GM23338 (cell line): ENCODE data around the gene PIEZO2. TPM values are rescaled to one million over a fixed set of nuclear protein-coding genes. Genes with fewer than 3 reads are reported as not detected.

Experiments
- ATAC-seq: fragments of 200-7000 bp; cut with Tn5 transposase; 3 replicates; pipeline ENCODE4 v1.9.1; 2020
- DNase-seq: peaks from one replicate; pipeline ENCODE4 v3.0.0-alpha.2; 2015; ENCODE audit warnings: low spot score
- H2AFZ ChIP-seq: fragments of 200-600 bp; sonication (generic); 2 replicates; pipeline ENCODE4 v1.8.0; 2016; ENCODE audit warnings: antibody characterized with exemption, mild to moderate bottlenecking, moderate library complexity
- H3F3A ChIP-seq: fragments of 200-600 bp; sonication (generic); replicated peaks from 2 replicates; pipeline ENCODE4 v1.8.0; 2017; ENCODE audit warnings: antibody characterized with exemption, mixed run types, low read depth
- H3K27ac ChIP-seq: fragments of 200-600 bp; sonication (generic); 2 replicates; pipeline ENCODE4 v1.6.1; 2016; ENCODE audit warnings: low read depth
- H3K27me3 ChIP-seq: fragments of 200-600 bp; sonication (generic); 2 replicates; pipeline ENCODE4 v1.8.0; 2016; ENCODE audit warnings: mild to moderate bottlenecking, mixed run types, moderate library complexity; ENCODE audit not compliant: insufficient read depth
- H3K36me3 ChIP-seq: fragments of 200-600 bp; sonication (generic); 2 replicates; pipeline ENCODE4 v1.8.0; 2016; ENCODE audit warnings: mild to moderate bottlenecking; ENCODE audit not compliant: insufficient read depth
- H3K4me1 ChIP-seq: fragments of 200-600 bp; sonication (generic); 2 replicates; pipeline ENCODE4 v1.8.0; 2016; ENCODE audit warnings: mild to moderate bottlenecking, moderate library complexity; ENCODE audit not compliant: insufficient read depth
- H3K4me2 ChIP-seq: fragments of 200-600 bp; sonication (generic); 2 replicates; pipeline ENCODE4 v1.7.1; 2017; ENCODE audit warnings: mixed run types
- H3K4me3 ChIP-seq: fragments of 200-600 bp; sonication (generic); 2 replicates; pipeline ENCODE4 v1.6.1; 2016; ENCODE audit warnings: mixed run types
- H3K79me2 ChIP-seq: fragments of 200-600 bp; sonication (generic); replicated peaks from 2 replicates; pipeline ENCODE4 v1.8.0; 2017; ENCODE audit warnings: mild to moderate bottlenecking; ENCODE audit not compliant: insufficient read depth
- H3K9me2 ChIP-seq: fragments of 200-600 bp; sonication (generic); 2 replicates; pipeline ENCODE4 v1.8.0; 2017; ENCODE audit not compliant: insufficient read depth
- H4K20me1 ChIP-seq: fragments of 200-600 bp; sonication (generic); replicated peaks from 2 replicates; pipeline ENCODE4 v1.8.0; 2017; ENCODE audit warnings: mild to moderate bottlenecking; ENCODE audit not compliant: insufficient read depth
- H3K27ac Mint-ChIP-seq: 2 replicates; pipeline ENCODE4 v1.8.0; 2020; ENCODE audit warnings: inconsistent platforms, mild to moderate bottlenecking, moderate library complexity, mixed read lengths
- H3K27me3 Mint-ChIP-seq: 3 replicates; pipeline ENCODE4 v1.8.0; 2022; ENCODE audit warnings: low read depth, mild to moderate bottlenecking, moderate library complexity, mixed read lengths, inconsistent platforms; ENCODE audit not compliant: insufficient read depth, poor library complexity
- H3K36me3 Mint-ChIP-seq: 3 replicates; pipeline ENCODE4 v1.8.0; 2021; ENCODE audit warnings: low read depth, mild to moderate bottlenecking, inconsistent platforms, moderate library complexity, mixed read lengths
- H3K4me1 Mint-ChIP-seq: 3 replicates; pipeline ENCODE4 v1.8.0; 2020; ENCODE audit warnings: mild to moderate bottlenecking, inconsistent platforms, mixed read lengths
- H3K4me3 Mint-ChIP-seq: 3 replicates; pipeline ENCODE4 v1.8.0; 2021; ENCODE audit warnings: moderate library complexity, mild to moderate bottlenecking, inconsistent platforms, mixed read lengths
- H3K9me3 Mint-ChIP-seq: 3 replicates; pipeline ENCODE4 v1.8.0; 2020; ENCODE audit warnings: moderate library complexity, mild to moderate bottlenecking, inconsistent platforms, mixed read lengths
- CREB1 ChIP-seq: fragments of 250-450 bp; sonication (Bioruptor Pico); IDR thresholded peaks from 2 replicates; pipeline ENCODE4 v1.5.0; 2020; ENCODE audit warnings: low read depth, mild to moderate bottlenecking, moderate library complexity
- EZH2phosphoT487 ChIP-seq: fragments of 200-600 bp; sonication (generic); IDR thresholded peaks from one replicate; pipeline ENCODE4 v1.8.1; 2018; ENCODE audit warnings: antibody characterized with exemption; ENCODE audit not compliant: unreplicated experiment
- NANOG ChIP-seq: IDR thresholded peaks from 2 replicates; pipeline ENCODE4 v1.6.1; 2016; ENCODE audit warnings: antibody characterized with exemption, borderline replicate concordance
- POLR2AphosphoS5 ChIP-seq: IDR thresholded peaks from 2 replicates; pipeline ENCODE4 v1.6.1; 2016; ENCODE audit warnings: antibody characterized with exemption, low read depth
- STAT1 ChIP-seq: IDR thresholded peaks from one replicate; pipeline ENCODE4 v1.6.1; 2016; ENCODE audit warnings: antibody characterized with exemption; ENCODE audit not compliant: unreplicated experiment
- ZNF114 ChIP-seq: fragments of 250-450 bp; sonication (Bioruptor Pico); IDR thresholded peaks from 2 replicates; pipeline ENCODE4 v1.5.0; 2020; ENCODE audit warnings: mild to moderate bottlenecking, moderate library complexity
- polyA plus RNA-seq: library from polyadenylated mRNA; unstranded; fragments of >200 nt; fragmentation: Nextera tagmentation; extraction: Ambion mirVana; gene quantifications from 2 replicates; pipeline ENCODE4 v1.2.1, GENCODE V29; 2016
- total RNA-seq: library from RNA; depleted of rRNA; stranded (reverse); fragments of >200 nt; shearing (Covaris generic); gene quantifications from 2 replicates; pipeline ENCODE4 v1.2.3, GENCODE V29; 2014
- TF ChIP-seq, protein P1 (sequence below), 2 experiments: fragments of 200-600 bp in 1 of 2; sonication (generic) in 1 of 2; conservative IDR thresholded peaks; 2 replicates each; pipeline versions ENCODE4 v1.5.1 to v1.6.1; 2016 to 2017; ENCODE audit warnings: antibody characterized with exemption in 2 of 2, low read depth in 2 of 2, mild to moderate bottlenecking in 2 of 2, moderate library complexity in 1 of 2
- TF ChIP-seq, protein P2 (sequence below): IDR thresholded peaks from one replicate; pipeline ENCODE4 v1.6.1; 2018; ENCODE audit warnings: antibody characterized with exemption; ENCODE audit not compliant: unreplicated experiment
- TF ChIP-seq, protein P3 (sequence below): fragments of 250-450 bp; sonication (Bioruptor Pico); IDR thresholded peaks from 2 replicates; pipeline ENCODE4 v1.5.0; 2020; ENCODE audit warnings: mild to moderate bottlenecking, moderate library complexity
- TF ChIP-seq, protein P4 (sequence below): IDR thresholded peaks from 2 replicates; pipeline ENCODE4 v1.6.1; 2016; ENCODE audit warnings: antibody characterized with exemption

PIEZO2 gene
- total and polyA plus RNA-seq, 2 experiments from 2014 or later: 4.8 to 8.2 TPM

GRCh38 chr18:10688766-10689165, 460.6 kb downstream of the PIEZO2 start:
- Mint-ChIP-seq H3K4me1 (peaks cover 4% of the 10 kb centered on the region; the same call in 1 of the 3 replicates), H3K27ac (no peak overlapping the region), H3K36me3 (peaks cover 3% of the 10 kb centered on the region; the same call in 2 of the 3 replicates), H3K27me3 (peaks cover 3% of the 10 kb centered on the region), H3K9me3 (0 out of 3 replicates have a peak, but pooled peaks cover 2% of the 10 kb centered on the region), H3K4me3 (no peak overlapping the region)
- no peak overlapping the region for H3K4me3 ChIP-seq
- H3K4me2 ChIP-seq: no peak overlapping the region
- TF ChIP-seq EZH2phosphoT487 (no peak), ZNF114 (no peak), CREB1 (no peak), NANOG (no peak), STAT1 (no peak), POLR2AphosphoS5 (no peak)
- TF ChIP-seq, protein P1, sequence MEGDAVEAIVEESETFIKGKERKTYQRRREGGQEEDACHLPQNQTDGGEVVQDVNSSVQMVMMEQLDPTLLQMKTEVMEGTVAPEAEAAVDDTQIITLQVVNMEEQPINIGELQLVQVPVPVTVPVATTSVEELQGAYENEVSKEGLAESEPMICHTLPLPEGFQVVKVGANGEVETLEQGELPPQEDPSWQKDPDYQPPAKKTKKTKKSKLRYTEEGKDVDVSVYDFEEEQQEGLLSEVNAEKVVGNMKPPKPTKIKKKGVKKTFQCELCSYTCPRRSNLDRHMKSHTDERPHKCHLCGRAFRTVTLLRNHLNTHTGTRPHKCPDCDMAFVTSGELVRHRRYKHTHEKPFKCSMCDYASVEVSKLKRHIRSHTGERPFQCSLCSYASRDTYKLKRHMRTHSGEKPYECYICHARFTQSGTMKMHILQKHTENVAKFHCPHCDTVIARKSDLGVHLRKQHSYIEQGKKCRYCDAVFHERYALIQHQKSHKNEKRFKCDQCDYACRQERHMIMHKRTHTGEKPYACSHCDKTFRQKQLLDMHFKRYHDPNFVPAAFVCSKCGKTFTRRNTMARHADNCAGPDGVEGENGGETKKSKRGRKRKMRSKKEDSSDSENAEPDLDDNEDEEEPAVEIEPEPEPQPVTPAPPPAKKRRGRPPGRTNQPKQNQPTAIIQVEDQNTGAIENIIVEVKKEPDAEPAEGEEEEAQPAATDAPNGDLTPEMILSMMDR (conservative IDR thresholded peaks at IDR 0.05; ENCODE audit: low read depth in 2 of 2): no peak
- TF ChIP-seq, protein P2, sequence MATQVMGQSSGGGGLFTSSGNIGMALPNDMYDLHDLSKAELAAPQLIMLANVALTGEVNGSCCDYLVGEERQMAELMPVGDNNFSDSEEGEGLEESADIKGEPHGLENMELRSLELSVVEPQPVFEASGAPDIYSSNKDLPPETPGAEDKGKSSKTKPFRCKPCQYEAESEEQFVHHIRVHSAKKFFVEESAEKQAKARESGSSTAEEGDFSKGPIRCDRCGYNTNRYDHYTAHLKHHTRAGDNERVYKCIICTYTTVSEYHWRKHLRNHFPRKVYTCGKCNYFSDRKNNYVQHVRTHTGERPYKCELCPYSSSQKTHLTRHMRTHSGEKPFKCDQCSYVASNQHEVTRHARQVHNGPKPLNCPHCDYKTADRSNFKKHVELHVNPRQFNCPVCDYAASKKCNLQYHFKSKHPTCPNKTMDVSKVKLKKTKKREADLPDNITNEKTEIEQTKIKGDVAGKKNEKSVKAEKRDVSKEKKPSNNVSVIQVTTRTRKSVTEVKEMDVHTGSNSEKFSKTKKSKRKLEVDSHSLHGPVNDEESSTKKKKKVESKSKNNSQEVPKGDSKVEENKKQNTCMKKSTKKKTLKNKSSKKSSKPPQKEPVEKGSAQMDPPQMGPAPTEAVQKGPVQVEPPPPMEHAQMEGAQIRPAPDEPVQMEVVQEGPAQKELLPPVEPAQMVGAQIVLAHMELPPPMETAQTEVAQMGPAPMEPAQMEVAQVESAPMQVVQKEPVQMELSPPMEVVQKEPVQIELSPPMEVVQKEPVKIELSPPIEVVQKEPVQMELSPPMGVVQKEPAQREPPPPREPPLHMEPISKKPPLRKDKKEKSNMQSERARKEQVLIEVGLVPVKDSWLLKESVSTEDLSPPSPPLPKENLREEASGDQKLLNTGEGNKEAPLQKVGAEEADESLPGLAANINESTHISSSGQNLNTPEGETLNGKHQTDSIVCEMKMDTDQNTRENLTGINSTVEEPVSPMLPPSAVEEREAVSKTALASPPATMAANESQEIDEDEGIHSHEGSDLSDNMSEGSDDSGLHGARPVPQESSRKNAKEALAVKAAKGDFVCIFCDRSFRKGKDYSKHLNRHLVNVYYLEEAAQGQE: no peak
- TF ChIP-seq, protein P3, sequence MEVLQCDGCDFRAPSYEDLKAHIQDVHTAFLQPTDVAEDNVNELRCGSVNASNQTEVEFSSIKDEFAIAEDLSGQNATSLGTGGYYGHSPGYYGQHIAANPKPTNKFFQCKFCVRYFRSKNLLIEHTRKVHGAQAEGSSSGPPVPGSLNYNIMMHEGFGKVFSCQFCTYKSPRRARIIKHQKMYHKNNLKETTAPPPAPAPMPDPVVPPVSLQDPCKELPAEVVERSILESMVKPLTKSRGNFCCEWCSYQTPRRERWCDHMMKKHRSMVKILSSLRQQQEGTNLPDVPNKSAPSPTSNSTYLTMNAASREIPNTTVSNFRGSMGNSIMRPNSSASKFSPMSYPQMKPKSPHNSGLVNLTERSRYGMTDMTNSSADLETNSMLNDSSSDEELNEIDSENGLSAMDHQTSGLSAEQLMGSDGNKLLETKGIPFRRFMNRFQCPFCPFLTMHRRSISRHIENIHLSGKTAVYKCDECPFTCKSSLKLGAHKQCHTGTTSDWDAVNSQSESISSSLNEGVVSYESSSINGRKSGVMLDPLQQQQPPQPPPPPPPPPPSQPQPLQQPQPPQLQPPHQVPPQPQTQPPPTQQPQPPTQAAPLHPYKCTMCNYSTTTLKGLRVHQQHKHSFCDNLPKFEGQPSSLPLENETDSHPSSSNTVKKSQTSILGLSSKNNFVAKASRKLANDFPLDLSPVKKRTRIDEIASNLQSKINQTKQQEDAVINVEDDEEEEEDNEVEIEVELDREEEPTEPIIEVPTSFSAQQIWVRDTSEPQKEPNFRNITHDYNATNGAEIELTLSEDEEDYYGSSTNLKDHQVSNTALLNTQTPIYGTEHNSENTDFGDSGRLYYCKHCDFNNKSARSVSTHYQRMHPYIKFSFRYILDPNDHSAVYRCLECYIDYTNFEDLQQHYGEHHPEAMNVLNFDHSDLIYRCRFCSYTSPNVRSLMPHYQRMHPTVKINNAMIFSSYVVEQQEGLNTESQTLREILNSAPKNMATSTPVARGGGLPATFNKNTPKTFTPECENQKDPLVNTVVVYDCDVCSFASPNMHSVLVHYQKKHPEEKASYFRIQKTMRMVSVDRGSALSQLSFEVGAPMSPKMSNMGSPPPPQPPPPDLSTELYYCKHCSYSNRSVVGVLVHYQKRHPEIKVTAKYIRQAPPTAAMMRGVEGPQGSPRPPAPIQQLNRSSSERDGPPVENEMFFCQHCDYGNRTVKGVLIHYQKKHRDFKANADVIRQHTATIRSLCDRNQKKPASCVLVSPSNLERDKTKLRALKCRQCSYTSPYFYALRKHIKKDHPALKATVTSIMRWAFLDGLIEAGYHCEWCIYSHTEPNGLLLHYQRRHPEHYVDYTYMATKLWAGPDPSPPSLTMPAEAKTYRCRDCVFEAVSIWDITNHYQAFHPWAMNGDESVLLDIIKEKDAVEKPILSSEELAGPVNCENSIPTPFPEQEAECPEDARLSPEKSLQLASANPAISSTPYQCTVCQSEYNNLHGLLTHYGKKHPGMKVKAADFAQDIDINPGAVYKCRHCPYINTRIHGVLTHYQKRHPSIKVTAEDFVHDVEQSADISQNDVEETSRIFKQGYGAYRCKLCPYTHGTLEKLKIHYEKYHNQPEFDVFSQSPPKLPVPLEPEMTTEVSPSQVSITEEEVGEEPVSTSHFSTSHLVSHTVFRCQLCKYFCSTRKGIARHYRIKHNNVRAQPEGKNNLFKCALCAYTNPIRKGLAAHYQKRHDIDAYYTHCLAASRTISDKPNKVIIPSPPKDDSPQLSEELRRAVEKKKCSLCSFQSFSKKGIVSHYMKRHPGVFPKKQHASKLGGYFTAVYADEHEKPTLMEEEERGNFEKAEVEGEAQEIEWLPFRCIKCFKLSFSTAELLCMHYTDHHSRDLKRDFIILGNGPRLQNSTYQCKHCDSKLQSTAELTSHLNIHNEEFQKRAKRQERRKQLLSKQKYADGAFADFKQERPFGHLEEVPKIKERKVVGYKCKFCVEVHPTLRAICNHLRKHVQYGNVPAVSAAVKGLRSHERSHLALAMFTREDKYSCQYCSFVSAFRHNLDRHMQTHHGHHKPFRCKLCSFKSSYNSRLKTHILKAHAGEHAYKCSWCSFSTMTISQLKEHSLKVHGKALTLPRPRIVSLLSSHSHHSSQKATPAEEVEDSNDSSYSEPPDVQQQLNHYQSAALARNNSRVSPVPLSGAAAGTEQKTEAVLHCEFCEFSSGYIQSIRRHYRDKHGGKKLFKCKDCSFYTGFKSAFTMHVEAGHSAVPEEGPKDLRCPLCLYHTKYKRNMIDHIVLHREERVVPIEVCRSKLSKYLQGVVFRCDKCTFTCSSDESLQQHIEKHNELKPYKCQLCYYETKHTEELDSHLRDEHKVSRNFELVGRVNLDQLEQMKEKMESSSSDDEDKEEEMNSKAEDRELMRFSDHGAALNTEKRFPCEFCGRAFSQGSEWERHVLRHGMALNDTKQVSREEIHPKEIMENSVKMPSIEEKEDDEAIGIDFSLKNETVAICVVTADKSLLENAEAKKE (CRISPR knock-in tag): no peak
- TF ChIP-seq, protein P4, sequence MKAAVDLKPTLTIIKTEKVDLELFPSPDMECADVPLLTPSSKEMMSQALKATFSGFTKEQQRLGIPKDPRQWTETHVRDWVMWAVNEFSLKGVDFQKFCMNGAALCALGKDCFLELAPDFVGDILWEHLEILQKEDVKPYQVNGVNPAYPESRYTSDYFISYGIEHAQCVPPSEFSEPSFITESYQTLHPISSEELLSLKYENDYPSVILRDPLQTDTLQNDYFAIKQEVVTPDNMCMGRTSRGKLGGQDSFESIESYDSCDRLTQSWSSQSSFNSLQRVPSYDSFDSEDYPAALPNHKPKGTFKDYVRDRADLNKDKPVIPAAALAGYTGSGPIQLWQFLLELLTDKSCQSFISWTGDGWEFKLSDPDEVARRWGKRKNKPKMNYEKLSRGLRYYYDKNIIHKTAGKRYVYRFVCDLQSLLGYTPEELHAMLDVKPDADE: no peak
- ATAC-seq (no peak), DNase-seq (no peak)
- H3F3A ChIP-seq: no peaks in the 10 kb centered on the region
- no peaks in the 10 kb centered on the region for H3K36me3 ChIP-seq
- H3K9me2 ChIP-seq: no peaks in the 10 kb centered on the region
- H4K20me1 ChIP-seq: no peaks in the 10 kb centered on the region
- no peaks in the 10 kb centered on the region for H3K4me1 ChIP-seq
- no peak overlapping the region for H3K27ac ChIP-seq
- H3K79me2 ChIP-seq: no peaks in the 10 kb centered on the region
- no peaks in the 10 kb centered on the region for H3K27me3 ChIP-seq
- no peak overlapping the region for H2AFZ ChIP-seq
